Esophagus squamous epithelium (tissue), 4 donors: Measurements from ENCODE around the gene METTL22.
A peak's percentile ranks its signal among the peaks of the same experiment; 100 is the strongest.

Source experiments
- CTCF ChIP-seq, 6 experiments: fragments of 450-650 bp in 4 of 6; fragments of 200-600 bp in 2 of 6; sonication (generic) in 2 of 6; IDR thresholded peaks; one replicate each; pipeline ENCODE4 v1.5.1; 2016 to 2019; ENCODE audit warnings: antibody characterized with exemption in 6 of 6, mild to moderate bottlenecking in 4 of 6, moderate library complexity in 4 of 6
- POLR2A ChIP-seq, 4 donors: fragments of 450-650 bp; IDR thresholded peaks; one replicate each; pipeline ENCODE4 v1.6.1; 2017; ENCODE audit warnings: antibody characterized with exemption in 4 of 4, mild to moderate bottlenecking in 4 of 4, moderate library complexity in 3 of 4

DNA sequence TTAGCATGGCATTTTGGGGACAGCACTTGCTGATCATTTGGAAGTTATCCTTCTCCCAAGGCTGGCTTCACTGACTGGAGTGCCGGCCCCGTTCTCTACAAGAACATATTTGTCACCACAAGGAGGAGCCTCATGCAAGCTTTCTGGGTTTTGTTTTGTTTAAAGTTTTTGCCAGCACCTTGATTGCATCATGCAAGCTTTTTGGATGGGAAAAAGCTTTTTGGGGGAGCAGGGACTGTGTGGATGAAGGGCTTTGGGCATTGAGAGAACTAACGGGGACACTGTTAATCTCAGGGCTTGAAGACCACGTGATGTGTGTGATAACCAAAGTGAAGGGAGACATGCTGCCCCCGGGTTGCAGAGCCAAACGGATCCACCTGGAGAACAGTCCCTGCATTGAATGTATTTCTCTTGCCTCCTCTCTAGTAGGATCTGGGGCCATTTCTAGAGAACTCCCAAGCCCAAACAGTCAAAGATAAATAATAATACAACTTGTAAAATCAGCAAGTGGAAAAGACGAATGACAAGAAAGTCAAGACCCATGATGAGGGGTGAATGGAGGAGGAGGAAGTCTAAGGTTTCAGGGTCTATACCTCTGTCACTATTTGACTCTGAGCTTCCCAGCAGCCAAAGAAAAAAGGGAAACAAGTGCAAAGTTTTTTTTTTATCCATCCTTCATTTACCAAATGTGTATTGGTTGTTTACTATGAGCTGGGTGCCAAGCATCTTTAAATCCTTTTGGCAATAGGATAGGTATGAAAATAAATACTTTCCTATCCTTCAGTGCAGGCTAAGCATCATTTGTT is 48.4 kb upstream of the METTL22 start:
- TF ChIP-seq CTCF (IDR thresholded peaks at IDR 0.05): peak in 5 of 6 experiments; percentile 10 to 54 (median 36)
- TF ChIP-seq POLR2A (IDR thresholded peaks at IDR 0.05): no peak
